HTR-8/SVneo (cell line): ENCODE results near the gene BLOC1S5.
"Not testable (repeated sequence)": the region's sequence is repeated elsewhere in the genome, so short reads cannot be mapped to it uniquely, and the experiment has no call there.

Source experiments
- DNase-seq: peaks from one replicate; pipeline ENCODE4 v3.0.0; 2011; ENCODE audit warnings: low spot score, mixed read lengths; ENCODE audit not compliant: insufficient read length
- FAIRE-seq: peaks from 2 replicates; lab custom pipeline; 2011; peaks lifted over from hg19 to GRCh38; lab: Jason Lieb, UNC

Gene BLOC1S5

GRCh38 chr6:8054276-8054675, 9.9 kb downstream of the BLOC1S5 start:
- DNase-seq (no peak), FAIRE-seq (no peak)

- FAIRE-seq = no peak
Observed at GRCh38 chr6:8047541-8048292, 16.5 kb downstream of the BLOC1S5 start.

GRCh38 chr6:8045769-8046168, 18.4 kb downstream of the BLOC1S5 start:
- not testable (repeated sequence) for FAIRE-seq, DNase-seq

More at GRCh38 chr6:8047541-8048292, 16.5 kb downstream of the BLOC1S5 start:
- no peak for DNase-seq

DNA sequence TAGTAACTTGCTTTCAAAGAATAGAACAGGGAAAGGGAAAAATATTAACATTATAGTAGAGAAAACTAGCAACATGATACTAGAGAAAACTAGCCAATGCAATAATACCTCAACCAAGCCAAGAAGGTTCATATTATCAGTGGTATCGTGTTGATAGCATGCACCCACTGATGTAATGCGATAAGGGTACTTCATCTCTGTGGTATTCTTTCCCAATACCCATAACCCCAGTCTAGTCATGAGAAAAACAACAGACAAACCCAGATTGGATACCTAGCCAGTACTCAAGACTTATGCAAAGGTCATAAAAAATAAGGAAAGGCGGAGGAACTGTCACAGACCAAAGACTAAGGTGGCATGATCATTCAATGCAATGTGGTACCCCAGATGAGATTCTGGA, 21.0 kb downstream of the BLOC1S5 start:
- no peak for DNase-seq
- FAIRE-seq = no peak

GRCh38 chr6:8041913-8042583, 22.1 kb downstream of the BLOC1S5 start:
- DNase-seq = no peak
- FAIRE-seq = no peak

DNA sequence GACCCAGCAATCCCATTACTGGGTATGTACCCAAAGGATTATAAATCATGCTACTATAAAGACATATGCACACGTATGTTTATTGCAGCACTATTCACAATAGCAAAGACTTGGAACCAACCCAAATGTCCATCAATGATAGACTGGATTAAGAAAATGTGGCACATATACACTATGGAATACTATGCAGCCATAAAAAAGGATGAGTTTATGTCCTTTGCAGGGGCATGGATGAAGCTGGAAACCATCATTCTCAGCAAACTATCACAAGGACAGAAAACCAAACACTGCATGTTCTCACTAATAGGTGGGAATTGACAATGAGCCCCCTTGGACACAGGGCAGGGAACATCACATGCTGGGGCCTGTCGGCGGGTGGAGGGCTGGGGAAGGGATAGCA, 30.1 kb downstream of the BLOC1S5 start:
- FAIRE-seq, DNase-seq: not testable (repeated sequence)

- no peak for FAIRE-seq
- DNase-seq = no peak
Observed at GRCh38 chr6:8030920-8031319, 33.3 kb downstream of the BLOC1S5 start.

DNA sequence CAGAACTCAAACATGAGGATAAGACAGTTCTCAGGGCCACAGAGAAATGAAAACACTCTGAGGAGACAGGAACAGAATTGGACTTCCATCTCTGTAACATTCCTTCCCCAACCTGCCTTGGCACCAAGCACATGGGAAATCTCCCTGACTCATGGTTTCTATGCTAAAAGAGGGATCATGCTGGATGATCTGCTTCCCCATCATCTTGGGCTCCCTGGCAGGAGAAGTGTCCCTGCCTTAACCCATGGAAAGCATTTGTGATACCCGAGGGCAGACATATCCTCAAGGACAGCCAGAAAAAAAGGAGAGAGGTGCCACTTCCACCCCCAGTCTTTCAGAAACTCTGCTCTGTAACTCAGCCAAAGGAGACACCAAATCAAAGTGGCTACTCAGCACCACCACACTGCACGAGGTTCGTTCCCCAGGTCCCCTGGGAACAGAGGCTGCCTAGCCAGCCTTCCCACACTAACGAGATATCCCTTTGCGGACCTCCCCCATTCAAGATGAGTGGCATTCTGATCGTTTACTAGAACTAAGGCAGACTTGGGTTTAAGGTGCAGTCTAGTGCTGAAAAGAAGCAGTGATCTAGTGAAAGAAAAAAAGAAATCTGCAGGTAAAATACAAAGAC, 34.8 kb downstream of the BLOC1S5 start:
- FAIRE-seq (no peak), DNase-seq (no peak)

- no peak for FAIRE-seq
- DNase-seq = no peak
Observed at GRCh38 chr6:8027965-8028651, 36.1 kb downstream of the BLOC1S5 start.

DNA sequence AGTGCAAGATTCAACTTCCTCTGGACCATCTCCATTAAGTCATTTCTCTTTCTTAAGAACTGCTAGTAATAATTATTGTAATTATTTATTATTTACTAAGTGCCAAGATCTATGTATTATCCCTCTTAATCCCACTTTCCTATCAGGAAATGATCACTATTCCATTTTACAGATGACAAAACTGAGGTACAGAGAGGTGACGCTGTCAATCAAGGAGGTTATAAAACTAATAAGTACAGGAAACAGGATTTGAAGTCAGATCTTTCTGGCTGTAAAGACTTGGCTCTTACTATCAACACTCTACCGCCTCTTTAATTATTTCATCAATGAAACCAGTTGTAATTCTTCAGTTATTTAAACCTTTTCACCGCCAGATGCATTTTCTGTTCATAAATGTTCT, 37.4 kb downstream of the BLOC1S5 start:
- no peak for DNase-seq
- FAIRE-seq = no peak

DNA sequence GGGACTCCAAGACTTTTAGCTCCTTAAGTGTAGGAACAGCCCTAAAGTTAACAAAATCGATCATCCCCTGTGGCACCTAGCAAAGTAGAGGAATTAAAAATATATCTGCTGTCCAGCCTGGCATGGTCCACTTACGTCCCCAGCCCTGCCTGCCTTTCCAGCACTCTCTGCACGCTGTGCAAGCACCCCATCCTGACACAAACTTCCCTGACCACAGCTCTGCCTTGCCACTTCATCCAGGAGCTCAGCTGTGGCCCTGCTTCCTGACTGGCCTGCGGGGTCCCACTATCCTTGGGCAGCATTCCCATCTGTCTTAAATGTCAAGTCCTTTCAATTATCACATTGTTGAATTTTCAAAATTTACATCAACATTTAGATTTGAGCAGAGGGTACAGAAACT, 39.0 kb downstream of the BLOC1S5 start:
- FAIRE-seq = no peak
- DNase-seq = no peak

- no peak for FAIRE-seq
- no peak for DNase-seq
Observed at GRCh38 chr6:8023638-8024037, 40.6 kb downstream of the BLOC1S5 start.

- no peak for DNase-seq
- FAIRE-seq = no peak
Observed at GRCh38 chr6:8020083-8020482, 44.1 kb downstream of the BLOC1S5 start.

GRCh38 chr6:8017705-8018104, 46.5 kb downstream of the BLOC1S5 start:
- DNase-seq (no peak), FAIRE-seq (no peak)

DNA sequence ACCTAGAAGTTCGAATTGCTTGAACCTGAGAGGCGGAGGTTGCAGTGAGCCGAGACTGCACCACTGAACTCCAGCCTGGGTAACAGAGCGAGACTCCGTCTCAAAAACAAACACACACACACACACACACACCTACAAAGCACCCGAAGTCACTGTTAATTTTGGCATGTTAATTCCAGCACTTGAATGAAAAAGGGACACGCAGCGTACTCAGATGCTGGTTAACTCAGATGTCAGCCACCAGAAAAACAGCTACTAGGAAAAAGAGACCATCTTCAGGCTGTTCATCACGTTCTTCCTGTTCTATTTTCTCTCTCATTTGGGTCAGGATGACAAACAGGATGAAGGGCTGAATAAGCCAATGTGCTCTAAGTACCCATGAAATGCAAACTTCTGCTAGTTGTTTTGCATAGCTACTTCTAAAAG, 46.9 kb downstream of the BLOC1S5 start:
- DNase-seq (no peak), FAIRE-seq (no peak)

DNA sequence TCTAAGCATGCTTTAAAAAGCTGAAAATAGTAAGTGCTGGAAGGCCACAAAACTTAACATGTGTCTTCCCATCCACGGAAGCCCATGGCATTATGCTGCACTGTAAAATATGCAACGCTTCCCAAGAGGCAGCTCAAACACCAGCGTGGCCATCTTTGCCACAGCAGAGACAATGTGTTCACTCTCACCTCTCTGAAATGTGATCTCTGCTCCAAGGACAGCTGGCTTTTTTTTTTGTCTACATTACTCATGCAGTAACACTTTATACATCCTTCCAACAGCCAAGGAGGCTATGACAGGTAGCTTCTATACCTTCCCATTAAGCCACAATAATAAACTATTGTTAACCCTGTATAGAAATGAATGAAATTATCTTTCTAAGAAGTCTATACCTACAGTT, 49.2 kb downstream of the BLOC1S5 start:
- DNase-seq = no peak
- FAIRE-seq = no peak

- DNase-seq = no peak
- no peak for FAIRE-seq
Observed at GRCh38 chr6:8013763-8014162, 50.4 kb downstream of the BLOC1S5 start.

DNA sequence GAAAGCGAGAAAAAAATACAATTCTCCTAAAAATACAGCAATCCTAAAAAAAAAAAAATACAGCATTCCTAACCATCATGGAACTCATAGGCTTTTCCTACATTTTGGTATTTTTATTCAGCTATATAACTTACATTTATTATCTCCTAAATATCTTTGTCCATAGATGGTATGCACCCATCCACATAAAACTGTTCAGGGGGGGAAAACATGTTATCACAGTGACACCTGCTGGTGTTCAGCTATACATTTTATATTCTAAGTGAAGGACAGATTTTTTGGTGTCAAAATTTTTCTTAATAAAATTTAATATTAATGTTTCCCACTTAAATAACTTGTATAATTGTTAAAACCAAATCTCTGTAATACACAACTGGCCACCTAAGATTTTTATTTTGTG, 58.0 kb downstream of the BLOC1S5 start:
- FAIRE-seq (no peak), DNase-seq (peak; percentile 46)

DNA sequence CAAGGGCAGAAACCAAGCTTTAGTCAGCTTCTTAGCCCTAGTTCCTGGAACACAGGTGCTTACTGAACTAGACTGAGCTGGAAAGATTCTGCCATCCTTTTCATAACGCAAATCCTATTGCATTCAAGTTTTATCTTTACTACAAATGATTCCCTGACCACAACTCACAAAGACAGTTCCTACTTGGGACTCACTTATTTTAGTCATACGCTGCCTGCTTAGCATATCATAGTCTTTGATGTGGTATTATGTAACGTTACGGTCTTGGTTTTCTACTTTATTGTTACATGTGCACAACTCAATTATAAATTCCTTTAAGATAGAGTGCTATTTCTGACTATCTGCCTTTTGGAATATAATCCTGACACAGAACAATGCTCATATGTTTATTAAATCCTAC, 59.1 kb downstream of the BLOC1S5 start:
- no peak for FAIRE-seq
- no peak for DNase-seq

GRCh38 chr6:8000636-8001035, 63.6 kb downstream of the BLOC1S5 start:
- DNase-seq (no peak), FAIRE-seq (no peak)

DNA sequence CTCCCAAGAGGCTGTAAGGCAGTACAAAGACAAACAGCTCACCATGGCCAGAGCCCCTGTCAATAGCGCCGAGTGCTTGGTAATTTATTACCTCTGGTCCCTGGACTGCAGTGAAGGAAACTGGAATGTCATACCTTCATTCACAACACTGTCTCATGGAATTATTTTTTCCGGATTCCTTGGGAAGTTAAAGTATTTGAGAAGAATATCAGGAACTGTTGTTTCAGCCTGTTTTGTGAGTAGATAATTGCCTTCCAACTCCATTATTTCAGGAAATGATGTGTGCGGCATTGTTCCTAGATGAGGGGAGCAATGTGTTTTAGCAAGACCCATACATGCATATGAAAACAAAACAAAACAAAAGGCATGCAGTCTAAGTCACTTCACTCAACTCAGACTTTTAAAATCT, 64.0 kb downstream of the BLOC1S5 start:
- DNase-seq = no peak
- no peak for FAIRE-seq
